GM19397 (cell line): ENCODE data around the gene UNKL.

Experiments
- ATAC-seq: cut with Tn5 transposase; IDR thresholded peaks from one replicate; pipeline ENCODE4 v1.9.1; 2021; ENCODE audit warnings: mild to moderate bottlenecking, moderate library complexity; ENCODE audit not compliant: unreplicated experiment

Gene UNKL

GRCh38 chr16:1342526-1343427 is 71.7 kb downstream of the UNKL start:
- peak; percentile 82 for ATAC-seq

- no peak for ATAC-seq
Observed at GRCh38 chr16:1341495-1342420, 72.7 kb downstream of the UNKL start.

GRCh38 chr16:1340730-1341494 is 73.6 kb downstream of the UNKL start:
- no peak for ATAC-seq

- no peak for ATAC-seq
Observed at GRCh38 chr16:1338855-1339675, 75.4 kb downstream of the UNKL start.

- no peak for ATAC-seq
Observed at GRCh38 chr16:1338119-1338730, 76.3 kb downstream of the UNKL start.

GRCh38 chr16:1337486-1337885 is 77.0 kb downstream of the UNKL start:
- no peak for ATAC-seq

- ATAC-seq = no peak
Observed at GRCh38 chr16:1336619-1337018, 77.9 kb downstream of the UNKL start.

- no peak for ATAC-seq
Observed at GRCh38 chr16:1335996-1336395, 78.5 kb downstream of the UNKL start.

- ATAC-seq = no peak
Observed at GRCh38 chr16:1335211-1335971, 79.1 kb downstream of the UNKL start.

- ATAC-seq = no peak
Observed at GRCh38 chr16:1334739-1335138, 79.8 kb downstream of the UNKL start.

- no peak for ATAC-seq
Observed at GRCh38 chr16:1333854-1334700, 80.4 kb downstream of the UNKL start.

GRCh38 chr16:1333149-1333812 is 81.2 kb downstream of the UNKL start, which contains the start of gene BAIAP3:
TSS of gene BAIAP3 (plus strand) at chr16:1333645. CDS start at chr16:1338550, 4,905 bp downstream.
- no peak for ATAC-seq

GRCh38 chr16:1332618-1333148 is 81.8 kb downstream of the UNKL start:
- no peak for ATAC-seq

- peak; percentile 49 for ATAC-seq
Observed at GRCh38 chr16:1331712-1332617, 82.5 kb downstream of the UNKL start.

GRCh38 chr16:1330931-1331711 is 83.4 kb downstream of the UNKL start:
- no peak for ATAC-seq
